GM06990 (cell line): ENCODE data around the gene MTX1.
"Not testable (repeated sequence)": the region's sequence is repeated elsewhere in the genome, so short reads cannot be mapped to it uniquely, and the experiment has no call there.

Experiments
- DNase-seq: peaks from one replicate; pipeline ENCODE4 v3.0.0-alpha.2; 2011; ENCODE audit not compliant: insufficient read length; ENCODE audit errors: extremely low read depth
- H3K27me3 ChIP-seq: replicated peaks from 2 replicates; pipeline ENCODE4 v1.6.0; 2011; ENCODE audit warnings: low read length; ENCODE audit not compliant: control insufficient read depth, insufficient read depth
- H3K36me3 ChIP-seq: 2 replicates; pipeline ENCODE4 v1.5.1; 2011; ENCODE audit warnings: low read length; ENCODE audit not compliant: control insufficient read depth, insufficient read depth
- H3K4me3 ChIP-seq: replicated peaks from 2 replicates; pipeline ENCODE4 v1.5.1; 2011; ENCODE audit warnings: low read depth, mild to moderate bottlenecking, control low read depth, low read length
- TF ChIP-seq, protein P1 (sequence below): IDR thresholded peaks from 2 replicates; pipeline ENCODE4 v1.5.1; 2011; ENCODE audit warnings: low read length, control low read depth, mild to moderate bottlenecking, inconsistent platforms; ENCODE audit not compliant: insufficient read depth, poor library complexity, severe bottlenecking

Gene MTX1

DNA sequence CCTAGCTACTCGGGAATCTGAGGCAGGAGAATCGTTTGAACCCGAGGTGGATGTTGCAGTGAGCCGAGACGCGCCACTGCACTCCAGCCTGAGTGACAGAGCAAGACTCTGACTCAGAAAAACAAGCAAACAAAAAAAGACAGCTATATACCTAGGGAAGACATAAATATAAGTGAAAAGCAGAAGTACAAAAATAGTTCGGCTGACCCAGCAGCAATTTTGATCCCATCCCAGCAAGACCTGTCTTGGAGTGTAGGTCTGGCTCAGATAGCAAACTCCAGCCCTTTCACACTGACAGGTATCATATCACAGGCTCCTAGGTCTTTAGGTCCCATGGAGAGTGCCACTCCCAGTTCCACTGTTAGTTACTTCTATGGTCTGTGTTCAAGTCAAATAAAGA, 14.6 kb downstream of the MTX1 start:
- TF ChIP-seq, protein P1, sequence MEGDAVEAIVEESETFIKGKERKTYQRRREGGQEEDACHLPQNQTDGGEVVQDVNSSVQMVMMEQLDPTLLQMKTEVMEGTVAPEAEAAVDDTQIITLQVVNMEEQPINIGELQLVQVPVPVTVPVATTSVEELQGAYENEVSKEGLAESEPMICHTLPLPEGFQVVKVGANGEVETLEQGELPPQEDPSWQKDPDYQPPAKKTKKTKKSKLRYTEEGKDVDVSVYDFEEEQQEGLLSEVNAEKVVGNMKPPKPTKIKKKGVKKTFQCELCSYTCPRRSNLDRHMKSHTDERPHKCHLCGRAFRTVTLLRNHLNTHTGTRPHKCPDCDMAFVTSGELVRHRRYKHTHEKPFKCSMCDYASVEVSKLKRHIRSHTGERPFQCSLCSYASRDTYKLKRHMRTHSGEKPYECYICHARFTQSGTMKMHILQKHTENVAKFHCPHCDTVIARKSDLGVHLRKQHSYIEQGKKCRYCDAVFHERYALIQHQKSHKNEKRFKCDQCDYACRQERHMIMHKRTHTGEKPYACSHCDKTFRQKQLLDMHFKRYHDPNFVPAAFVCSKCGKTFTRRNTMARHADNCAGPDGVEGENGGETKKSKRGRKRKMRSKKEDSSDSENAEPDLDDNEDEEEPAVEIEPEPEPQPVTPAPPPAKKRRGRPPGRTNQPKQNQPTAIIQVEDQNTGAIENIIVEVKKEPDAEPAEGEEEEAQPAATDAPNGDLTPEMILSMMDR: no peak
- H3K27me3 ChIP-seq: no peaks in the 10 kb centered on the region
- no peak overlapping the region for H3K4me3 ChIP-seq
- no peaks in the 10 kb centered on the region for H3K36me3 ChIP-seq
- no peak for DNase-seq

DNA sequence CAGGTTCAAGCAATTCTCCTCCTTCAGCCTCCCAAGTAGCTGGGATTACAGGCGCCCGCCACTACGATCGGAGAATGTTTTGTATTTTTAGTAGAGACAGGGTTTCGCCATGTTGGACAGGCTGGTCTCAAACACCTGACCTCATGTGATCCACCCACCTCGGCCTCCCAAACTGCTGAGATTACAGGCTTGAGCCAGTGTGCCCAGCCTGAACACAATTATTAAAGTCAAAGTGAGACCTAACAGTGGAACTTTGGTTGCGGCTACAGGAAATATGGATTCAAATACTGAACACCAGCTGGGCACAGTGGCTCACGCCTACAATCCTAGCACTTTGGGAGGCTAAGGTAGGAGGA, 16.9 kb downstream of the MTX1 start:
- not testable (repeated sequence) for H3K4me3 ChIP-seq, H3K36me3 ChIP-seq, DNase-seq, H3K27me3 ChIP-seq

DNA sequence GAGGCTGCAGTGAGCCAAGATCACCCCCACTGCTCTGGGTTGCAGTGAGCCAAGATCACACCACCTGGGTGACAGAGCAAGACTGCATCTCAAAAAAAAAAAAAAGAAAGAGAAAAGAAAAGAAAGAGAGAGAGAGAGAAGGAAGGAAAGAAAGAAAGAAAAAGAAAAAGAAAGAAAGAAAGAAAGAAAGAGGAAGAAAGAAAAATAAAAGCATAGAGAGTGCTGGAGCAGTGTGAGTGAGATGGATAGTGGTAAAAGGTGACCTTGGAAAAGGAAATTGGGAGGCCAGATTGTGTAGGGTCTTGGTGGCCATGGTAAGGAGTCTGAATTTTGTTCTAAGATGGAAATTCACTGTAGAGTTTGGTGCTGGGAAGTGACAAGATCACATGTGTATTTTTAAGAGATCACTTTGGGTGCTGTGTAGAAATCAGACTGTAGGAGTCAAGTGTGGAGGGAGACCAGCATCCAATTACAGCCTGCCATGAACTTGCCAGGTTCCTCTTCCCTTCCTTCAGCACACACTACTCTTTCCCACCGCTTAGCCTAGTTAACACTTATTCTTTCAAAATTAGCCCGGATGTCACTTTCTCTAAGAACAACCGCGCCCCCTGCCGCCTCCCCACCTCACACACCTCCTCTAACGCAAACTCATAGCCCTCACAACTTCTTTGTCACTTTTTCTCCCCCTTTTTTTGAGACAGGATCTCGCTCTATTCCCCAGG, 17.9 kb downstream of the MTX1 start:
- TF ChIP-seq, protein P1: peak; percentile 77
- H3K27me3 ChIP-seq: no peaks in the 10 kb centered on the region
- no peaks in the 10 kb centered on the region for H3K36me3 ChIP-seq
- DNase-seq: no peak
- H3K4me3 ChIP-seq: peak overlapping the region; percentile 75

DNA sequence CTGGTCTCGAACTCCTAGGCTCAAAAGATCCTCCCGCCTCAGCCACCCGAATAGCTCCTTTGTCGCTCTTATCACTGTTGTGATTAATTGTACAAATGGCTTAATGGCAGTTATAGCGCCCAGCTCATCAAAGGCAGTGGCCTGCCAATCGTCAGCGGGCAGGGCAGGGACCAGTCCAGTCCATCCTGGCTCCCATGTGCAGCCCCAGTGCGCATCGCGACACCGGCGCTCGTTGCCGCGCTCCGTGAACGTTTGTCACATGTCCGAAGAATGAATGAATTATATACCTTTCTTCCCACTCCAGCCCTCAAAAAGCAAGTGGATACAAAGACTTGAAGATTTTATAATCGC, 18.4 kb downstream of the MTX1 start:
- TF ChIP-seq, protein P1: no peak
- peak; percentile 72 for DNase-seq
- Histone ChIP-seq H3K4me3 (peak overlapping the region; percentile 75), H3K27me3 (no peaks in the 10 kb centered on the region), H3K36me3 (no peaks in the 10 kb centered on the region)

DNA sequence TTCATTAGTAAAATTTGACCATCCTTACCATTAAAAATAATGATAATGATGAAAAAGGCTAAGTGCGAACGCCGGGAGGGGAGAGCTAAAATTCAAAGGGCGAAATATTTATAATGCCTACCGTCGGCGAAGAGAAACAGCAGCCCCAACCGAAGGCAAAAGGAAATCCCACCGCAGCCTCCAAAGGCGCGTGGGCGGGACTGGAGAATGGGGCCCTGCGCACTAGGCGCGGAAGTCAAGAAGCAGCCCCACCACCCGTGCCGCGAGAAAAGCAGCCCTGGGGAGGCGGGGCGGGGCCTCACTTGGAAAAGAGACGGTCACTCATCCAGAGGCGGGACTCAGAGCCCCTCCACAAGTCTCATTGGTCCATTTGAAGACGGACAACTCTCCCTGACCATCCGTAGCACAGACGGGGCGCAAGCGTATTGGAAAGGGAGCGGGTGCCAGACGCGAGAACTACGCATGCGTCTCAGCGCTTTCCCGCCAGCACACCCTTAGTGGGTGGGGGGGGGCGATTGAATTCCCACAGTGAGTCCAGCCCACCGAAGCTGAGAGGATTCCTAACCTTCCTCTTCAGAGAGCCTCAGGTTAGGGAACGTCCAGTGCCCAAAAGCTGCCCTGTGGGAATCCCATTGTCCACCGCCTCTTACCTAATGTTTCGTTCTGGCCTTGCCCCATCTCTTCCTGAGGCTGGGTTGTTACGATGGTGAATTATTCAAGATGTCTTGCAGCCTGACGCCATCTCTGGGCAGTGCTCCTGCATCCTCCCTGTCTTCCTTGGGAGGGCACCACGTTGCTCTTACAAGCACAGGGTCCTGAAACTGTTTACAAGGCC, 19.0 kb downstream of the MTX1 start:
- DNase-seq: peak; percentile 97
- no peaks in the 10 kb centered on the region for H3K27me3 ChIP-seq
- H3K4me3 ChIP-seq: peak overlapping the region; percentile 75
- H3K36me3 ChIP-seq: no peaks in the 10 kb centered on the region
- TF ChIP-seq, protein P1: no peak

DNA sequence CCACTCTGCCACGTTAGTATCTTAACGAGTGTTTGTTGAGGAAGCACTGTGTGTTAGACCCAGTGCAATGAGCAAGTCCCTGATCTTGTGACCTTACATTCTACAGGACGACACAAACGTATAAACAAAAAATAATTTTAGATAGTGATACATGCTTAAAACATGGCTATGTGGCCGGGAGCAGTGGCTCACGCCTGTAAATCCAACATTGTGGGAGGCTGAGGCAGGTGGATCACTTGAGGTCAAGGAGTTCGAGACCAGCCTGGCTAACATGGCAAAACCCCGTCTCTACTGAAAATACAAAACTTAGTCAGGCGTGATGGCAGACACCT, 19.6 kb downstream of the MTX1 start:
- TF ChIP-seq, protein P1: no peak
- no peak for DNase-seq
- Histone ChIP-seq H3K36me3 (no peaks in the 10 kb centered on the region), H3K4me3 (peak overlapping the region; percentile 62), H3K27me3 (no peaks in the 10 kb centered on the region)

DNA sequence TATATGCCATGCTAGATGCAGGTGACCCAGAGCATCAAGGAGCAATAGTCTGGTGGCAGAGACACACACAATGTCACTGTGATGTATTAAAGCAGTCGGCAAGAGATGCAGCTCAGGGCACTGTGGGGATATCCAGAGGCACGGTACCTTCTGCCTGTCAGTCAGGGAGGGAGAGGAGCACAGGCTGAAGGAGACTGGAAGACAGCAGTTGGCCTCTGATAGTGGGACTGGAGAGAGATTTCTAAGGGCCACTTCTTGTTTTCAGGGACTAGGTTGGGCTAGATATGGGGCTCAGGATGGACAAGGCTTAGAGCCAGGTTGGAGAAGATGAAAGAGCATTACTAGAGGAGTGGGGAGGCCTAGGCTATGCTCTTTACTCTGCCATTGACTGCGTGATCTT, 22.8 kb downstream of the MTX1 start:
- H3K4me3 ChIP-seq, H3K36me3 ChIP-seq, DNase-seq, H3K27me3 ChIP-seq: not testable (repeated sequence)

DNA sequence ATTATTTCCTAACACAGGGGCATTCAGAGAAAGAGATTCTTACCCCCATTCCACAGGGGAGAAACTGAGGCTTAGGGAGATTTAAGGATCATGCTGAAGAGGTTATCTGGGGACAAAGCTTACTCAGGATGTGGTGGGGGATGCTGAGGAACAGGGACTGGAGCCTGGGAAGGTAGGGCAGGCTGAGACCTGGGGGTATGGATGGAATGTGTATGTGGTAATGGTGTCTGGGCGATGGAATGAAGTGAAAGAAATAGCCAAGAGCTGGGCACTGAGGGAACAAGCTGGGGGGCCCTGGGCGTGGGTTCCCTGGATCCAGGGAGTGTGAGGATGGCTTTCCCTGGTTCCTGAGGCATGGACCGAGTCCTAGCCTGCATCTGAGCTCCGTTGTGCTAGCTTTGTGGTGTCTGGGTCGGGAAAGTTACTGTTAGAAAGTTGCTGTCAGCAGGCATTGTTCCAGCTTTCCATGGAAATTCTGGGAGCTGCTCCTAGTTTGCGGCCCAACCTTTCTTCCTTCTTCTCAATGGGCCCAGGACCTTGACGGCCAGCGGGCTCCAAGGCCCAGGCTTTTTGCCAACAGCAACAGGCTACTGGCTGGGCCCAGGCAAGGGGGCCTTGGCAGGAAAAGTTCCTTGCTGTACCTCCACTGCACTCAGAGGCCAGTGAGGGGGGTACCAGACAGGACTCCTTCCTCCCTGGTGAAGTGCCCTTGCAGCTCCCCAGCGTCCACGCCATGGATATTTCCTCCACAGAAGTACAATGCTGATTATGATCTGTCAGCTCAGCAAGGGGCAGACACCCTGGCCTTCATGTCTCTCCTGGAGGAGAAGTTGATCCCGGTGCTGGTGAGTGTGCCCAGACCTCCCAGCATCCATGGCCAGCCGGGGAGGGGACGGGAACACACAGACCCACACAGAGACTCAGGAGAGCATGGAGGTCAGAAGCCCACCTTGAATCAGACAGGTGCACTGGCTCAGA, 23.8 kb downstream of the MTX1 start:
- H3K27me3 ChIP-seq, H3K4me3 ChIP-seq, DNase-seq, H3K36me3 ChIP-seq: not testable (repeated sequence)
